ENCODE measurements around the gene BCAS3.

- TF ChIP-seq CTCF (IDR thresholded peaks at IDR 0.05 in 2 of 3, conservative IDR thresholded peaks at IDR 0.05 in 1 of 3; ENCODE audit: borderline replicate concordance in 1 of 3, insufficient read depth in 1 of 3, low read depth in 2 of 3, low read length in 2 of 3) (no peak), ATF3 (IDR thresholded peaks at IDR 0.05) (no peak), POLR2A (IDR thresholded peaks at IDR 0.05; ENCODE audit: borderline replicate concordance, extremely low read depth, insufficient read depth, insufficient read length) (no peak), SIN3A (IDR thresholded peaks at IDR 0.05; ENCODE audit: low read depth) (no peak), EGR1 (IDR thresholded peaks at IDR 0.05; ENCODE audit: low read depth) (no peak), POLR2AphosphoS5 (IDR thresholded peaks at IDR 0.05; ENCODE audit: low read depth, low read length) (no peak), ZNF274 (IDR thresholded peaks at IDR 0.05; ENCODE audit: low read depth, low read length) (no peak), JUND (IDR thresholded peaks at IDR 0.05) (no peak), CEBPB (IDR thresholded peaks at IDR 0.05; ENCODE audit: low read depth) (no peak), ZFX (IDR thresholded peaks at IDR 0.05) (no peak)
- TF ChIP-seq, protein P1, sequence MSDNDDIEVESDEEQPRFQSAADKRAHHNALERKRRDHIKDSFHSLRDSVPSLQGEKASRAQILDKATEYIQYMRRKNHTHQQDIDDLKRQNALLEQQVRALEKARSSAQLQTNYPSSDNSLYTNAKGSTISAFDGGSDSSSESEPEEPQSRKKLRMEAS (IDR thresholded peaks at IDR 0.05), result no peak
These were observed 705.4 kb downstream of the BCAS3 start for GRCh38 chr17:61382796-61383688.

Data from HCT116 (cell line).